Measurements from ENCODE around the gene TIAM1.

Gene TIAM1

DNA sequence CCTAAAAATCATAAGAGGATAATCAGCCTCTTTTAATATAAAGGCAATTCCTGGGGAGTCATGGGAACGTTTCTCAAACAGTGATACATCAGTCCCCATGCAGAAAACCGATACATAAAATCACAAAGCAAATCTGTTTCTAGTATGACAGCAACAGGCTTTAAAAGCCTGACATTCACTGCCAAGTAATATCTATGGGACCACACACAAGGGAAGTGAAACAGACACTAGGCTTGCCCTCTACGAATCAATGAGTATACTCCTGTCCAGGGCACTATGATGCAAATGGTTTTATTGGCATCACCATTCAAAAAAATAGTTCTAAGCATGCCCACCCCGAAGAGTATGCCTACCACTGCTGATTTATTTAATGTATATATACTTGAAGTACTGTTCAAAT lies 54.4 kb downstream of the TIAM1 start:
- H3K4ac ChIP-seq (ENCODE audit: low read depth, low read length), result no peak overlapping the region
- H2BK120ac ChIP-seq (ENCODE audit: insufficient read depth, low read length, poor library complexity), result no peak overlapping the region
- no peak overlapping the region for H2BK5ac ChIP-seq (ENCODE audit: low read depth, low read length, poor library complexity)
- no peaks in the 10 kb centered on the region for H3K9me3 ChIP-seq (ENCODE audit: insufficient read depth, low read depth, low read length)
- no peak overlapping the region for H2BK12ac ChIP-seq (ENCODE audit: low read length)
- no peaks in the 10 kb centered on the region for H3K36me3 ChIP-seq (ENCODE audit: control insufficient read depth in 1 of 2, insufficient read depth in 2 of 2, low read length in 2 of 2)
- no peak overlapping the region for H2AFZ ChIP-seq (ENCODE audit: insufficient read depth, low read length, poor library complexity)
- H3K27ac ChIP-seq (ENCODE audit: low read depth, low read length), result no peak overlapping the region
- H3K4me1 ChIP-seq (ENCODE audit: control insufficient read depth in 1 of 2, insufficient read depth in 2 of 2, low read length in 2 of 2), result peaks cover 9 to 12% of the 10 kb centered on the region in 2 experiments
- WGBS (ENCODE audit: extremely low coverage, insufficient coverage, insufficient read length), result no CpG with 5 or more reads among the region's 4 CpGs
- no peak overlapping the region for H2AK5ac ChIP-seq (ENCODE audit: low read length)
- H3K4me3 ChIP-seq (ENCODE audit: low read depth, low read length), result no peak overlapping the region
- no peak overlapping the region for H3K14ac ChIP-seq (ENCODE audit: low read length)
- H3K4me2 ChIP-seq (ENCODE audit: low read length), result no peak overlapping the region
- H4K91ac ChIP-seq (ENCODE audit: low read depth, low read length), result no peak overlapping the region
- no peak overlapping the region for H4K12ac ChIP-seq (ENCODE audit: low read depth, low read length)
- DNase-seq, result no peak
- H3K18ac ChIP-seq (ENCODE audit: low read length), result no peak overlapping the region
- no peak overlapping the region for H3K23ac ChIP-seq (ENCODE audit: low read length)
- H3K9ac ChIP-seq (ENCODE audit: low read length), result no peak overlapping the region
- H3K27me3 ChIP-seq (ENCODE audit: insufficient read depth, low read length), result no peaks in the 10 kb centered on the region
- no peak overlapping the region for H4K8ac ChIP-seq (ENCODE audit: low read depth, low read length)
- no peaks in the 10 kb centered on the region for H3K79me2 ChIP-seq (ENCODE audit: control insufficient read depth, insufficient read depth, low read length, poor library complexity)
- no peaks in the 10 kb centered on the region for H3K79me1 ChIP-seq (ENCODE audit: low read length)

GRCh38 chr21:31288191-31288590 lies 55.9 kb downstream of the TIAM1 start:
- no peak overlapping the region for H3K4me3 ChIP-seq (ENCODE audit: low read depth, low read length)
- H3K27me3 ChIP-seq (ENCODE audit: insufficient read depth, low read length), result no peaks in the 10 kb centered on the region
- H3K4me2 ChIP-seq (ENCODE audit: low read length), result no peak overlapping the region
- no peak overlapping the region for H3K23ac ChIP-seq (ENCODE audit: low read length)
- DNase-seq, result no peak
- no peak overlapping the region for H2BK5ac ChIP-seq (ENCODE audit: low read depth, low read length, poor library complexity)
- no peaks in the 10 kb centered on the region for H3K36me3 ChIP-seq (ENCODE audit: control insufficient read depth in 1 of 2, insufficient read depth in 2 of 2, low read length in 2 of 2)
- H3K4me1 ChIP-seq (ENCODE audit: control insufficient read depth in 1 of 2, insufficient read depth in 2 of 2, low read length in 2 of 2), result peaks cover 10 to 12% of the 10 kb centered on the region in 2 experiments
- no peak overlapping the region for H2AFZ ChIP-seq (ENCODE audit: insufficient read depth, low read length, poor library complexity)
- H4K8ac ChIP-seq (ENCODE audit: low read depth, low read length), result no peak overlapping the region
- no peak overlapping the region for H3K9ac ChIP-seq (ENCODE audit: low read length)
- peaks cover under 1% of the 10 kb centered on the region for H3K79me2 ChIP-seq (ENCODE audit: control insufficient read depth, insufficient read depth, low read length, poor library complexity)
- H2AK5ac ChIP-seq (ENCODE audit: low read length), result no peak overlapping the region
- H3K18ac ChIP-seq (ENCODE audit: low read length), result no peak overlapping the region
- no peak overlapping the region for H4K91ac ChIP-seq (ENCODE audit: low read depth, low read length)
- H3K14ac ChIP-seq (ENCODE audit: low read length), result no peak overlapping the region
- no peak overlapping the region for H2BK12ac ChIP-seq (ENCODE audit: low read length)
- H2BK120ac ChIP-seq (ENCODE audit: insufficient read depth, low read length, poor library complexity), result no peak overlapping the region
- H3K27ac ChIP-seq (ENCODE audit: low read depth, low read length), result no peak overlapping the region
- WGBS (ENCODE audit: extremely low coverage, insufficient coverage, insufficient read length), result no CpG with 5 or more reads among the region's 3 CpGs
- H3K4ac ChIP-seq (ENCODE audit: low read depth, low read length), result no peak overlapping the region
- no peaks in the 10 kb centered on the region for H3K9me3 ChIP-seq (ENCODE audit: insufficient read depth, low read depth, low read length)
- H4K12ac ChIP-seq (ENCODE audit: low read depth, low read length), result no peak overlapping the region
- H3K79me1 ChIP-seq (ENCODE audit: low read length), result no peaks in the 10 kb centered on the region

DNA sequence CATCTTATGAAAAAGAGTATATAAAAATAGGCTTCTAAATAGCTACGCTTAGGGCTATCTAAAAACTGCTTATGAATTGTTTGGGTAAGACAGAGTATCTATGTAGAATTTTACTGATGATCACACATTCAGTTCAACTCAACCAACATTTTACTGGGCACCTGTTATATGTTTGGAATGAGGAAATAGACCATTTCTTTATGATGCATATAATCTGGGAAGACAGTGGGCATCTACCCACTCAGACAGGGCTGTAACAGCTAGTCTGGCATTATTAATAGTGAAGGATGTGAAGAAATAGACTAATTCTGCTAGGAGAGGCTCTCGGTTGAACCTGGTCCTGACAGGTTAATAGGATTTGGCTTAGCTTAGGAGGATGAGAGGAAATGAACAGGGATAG lies 56.9 kb downstream of the TIAM1 start:
- H3K4ac ChIP-seq (ENCODE audit: low read depth, low read length), result no peak overlapping the region
- no peak for DNase-seq
- H2AFZ ChIP-seq (ENCODE audit: insufficient read depth, low read length, poor library complexity), result no peak overlapping the region

GRCh38 chr21:31286621-31287020 lies 57.4 kb downstream of the TIAM1 start:
- no peak overlapping the region for H2AK5ac ChIP-seq (ENCODE audit: low read length)
- no peak overlapping the region for H4K91ac ChIP-seq (ENCODE audit: low read depth, low read length)
- H3K23ac ChIP-seq (ENCODE audit: low read length), result no peak overlapping the region
- no peak overlapping the region for H2AFZ ChIP-seq (ENCODE audit: insufficient read depth, low read length, poor library complexity)
- H3K79me2 ChIP-seq (ENCODE audit: control insufficient read depth, insufficient read depth, low read length, poor library complexity), result peaks cover 2% of the 10 kb centered on the region
- H2BK5ac ChIP-seq (ENCODE audit: low read depth, low read length, poor library complexity), result no peak overlapping the region
- DNase-seq, result no peak
- WGBS (ENCODE audit: extremely low coverage, insufficient coverage, insufficient read length), result no CpG with 5 or more reads among the region's 1 CpG
- H3K36me3 ChIP-seq (ENCODE audit: control insufficient read depth in 1 of 2, insufficient read depth in 2 of 2, low read length in 2 of 2), result no peaks in the 10 kb centered on the region
- H3K27me3 ChIP-seq (ENCODE audit: insufficient read depth, low read length), result no peaks in the 10 kb centered on the region
- no peak overlapping the region for H3K4me3 ChIP-seq (ENCODE audit: low read depth, low read length)
- peaks cover 17 to 18% of the 10 kb centered on the region in 2 experiments for H3K4me1 ChIP-seq (ENCODE audit: control insufficient read depth in 1 of 2, insufficient read depth in 2 of 2, low read length in 2 of 2)
- no peak overlapping the region for H3K18ac ChIP-seq (ENCODE audit: low read length)
- H4K8ac ChIP-seq (ENCODE audit: low read depth, low read length), result no peak overlapping the region
- no peak overlapping the region for H3K4me2 ChIP-seq (ENCODE audit: low read length)
- H2BK120ac ChIP-seq (ENCODE audit: insufficient read depth, low read length, poor library complexity), result no peak overlapping the region
- no peaks in the 10 kb centered on the region for H3K79me1 ChIP-seq (ENCODE audit: low read length)
- no peaks in the 10 kb centered on the region for H3K9me3 ChIP-seq (ENCODE audit: insufficient read depth, low read depth, low read length)
- H3K4ac ChIP-seq (ENCODE audit: low read depth, low read length), result no peak overlapping the region
- H3K9ac ChIP-seq (ENCODE audit: low read length), result no peak overlapping the region
- H3K27ac ChIP-seq (ENCODE audit: low read depth, low read length), result no peak overlapping the region
- H3K14ac ChIP-seq (ENCODE audit: low read length), result no peak overlapping the region
- H2BK12ac ChIP-seq (ENCODE audit: low read length), result no peak overlapping the region
- H4K12ac ChIP-seq (ENCODE audit: low read depth, low read length), result no peak overlapping the region

More for the DNA sequence above, 56.9 kb downstream of the TIAM1 start:
- Histone ChIP-seq H3K79me1 (ENCODE audit: low read length) (no peaks in the 10 kb centered on the region), H2BK5ac (ENCODE audit: low read depth, low read length, poor library complexity) (no peak overlapping the region), H4K91ac (ENCODE audit: low read depth, low read length) (no peak overlapping the region), H3K9ac (ENCODE audit: low read length) (no peak overlapping the region), H3K23ac (ENCODE audit: low read length) (no peak overlapping the region), H3K4me1 (ENCODE audit: control insufficient read depth in 1 of 2, insufficient read depth in 2 of 2, low read length in 2 of 2) (peaks cover 17 to 18% of the 10 kb centered on the region in 2 experiments), H3K4me2 (ENCODE audit: low read length) (no peak overlapping the region), H3K9me3 (ENCODE audit: insufficient read depth, low read depth, low read length) (no peaks in the 10 kb centered on the region), H3K36me3 (ENCODE audit: control insufficient read depth in 1 of 2, insufficient read depth in 2 of 2, low read length in 2 of 2) (no peaks in the 10 kb centered on the region), H3K18ac (ENCODE audit: low read length) (no peak overlapping the region), H2AK5ac (ENCODE audit: low read length) (no peak overlapping the region), H3K27ac (ENCODE audit: low read depth, low read length) (no peak overlapping the region), H3K4me3 (ENCODE audit: low read depth, low read length) (no peak overlapping the region), H4K12ac (ENCODE audit: low read depth, low read length) (no peak overlapping the region), H3K27me3 (ENCODE audit: insufficient read depth, low read length) (no peaks in the 10 kb centered on the region), H3K79me2 (ENCODE audit: control insufficient read depth, insufficient read depth, low read length, poor library complexity) (peaks cover 2% of the 10 kb centered on the region), H3K14ac (ENCODE audit: low read length) (no peak overlapping the region), H2BK12ac (ENCODE audit: low read length) (no peak overlapping the region), H2BK120ac (ENCODE audit: insufficient read depth, low read length, poor library complexity) (no peak overlapping the region), H4K8ac (ENCODE audit: low read depth, low read length) (no peak overlapping the region)
- no CpG with 5 or more reads among the region's 2 CpGs for WGBS (ENCODE audit: extremely low coverage, insufficient coverage, insufficient read length)

All from trophoblast cell (in vitro differentiated cells and primary cell).